ENCODE data around the gene SYTL2. TPM values are rescaled to one million over a fixed set of nuclear protein-coding genes. Genes with fewer than 3 reads are reported as not detected.
"Not testable (repeated sequence)": the region's sequence is repeated elsewhere in the genome, so short reads cannot be mapped to it uniquely, and the experiment has no call there.

SYTL2 gene
- total and polyA plus RNA-seq, 12 donors: 2.9 to 16.1 (median 5.1) TPM

GRCh38 chr11:85658180-85658579 lies 152.8 kb downstream of the SYTL2 start:
- peaks cover 4 to 62% (median 56%) of the 10 kb centered on the region in 9 donors for H3K4me1 ChIP-seq
- no peak overlapping the region for H3K27ac ChIP-seq
- TF ChIP-seq CTCF (IDR thresholded peaks at IDR 0.05): no peak
- H3K4me3 ChIP-seq: no peak overlapping the region
- H3K36me3 ChIP-seq: peaks cover 0 to 100% (median 29%) of the 10 kb centered on the region in 9 donors
- H3K27me3 ChIP-seq: no peaks in the 10 kb centered on the region
- DNase-seq (no peak), ATAC-seq (no peak)
- intact Hi-C loops (cut with DNase I): no loop called here
- no peaks in the 10 kb centered on the region for H3K9me3 ChIP-seq
- 11 to 18% methylated on average over 1 of the region's 1 CpG for WGBS, 2 donors

GRCh38 chr11:85656777-85657176 lies 154.2 kb downstream of the SYTL2 start:
- intact Hi-C loops (cut with DNase I): no loop called here
- ATAC-seq (no peak), DNase-seq (no peak)
- Histone ChIP-seq H3K36me3 (peaks cover 0 to 100% (median 29%) of the 10 kb centered on the region in 9 donors), H3K27me3 (no peaks in the 10 kb centered on the region), H3K9me3 (no peaks in the 10 kb centered on the region), H3K4me3 (no peak overlapping the region), H3K27ac (no peak overlapping the region), H3K4me1 (peaks cover 0 to 54% (median 44%) of the 10 kb centered on the region in 9 donors)
- WGBS, 2 donors: 90% methylated on average over 1 of the region's 1 CpG
- no peak for TF ChIP-seq CTCF (IDR thresholded peaks at IDR 0.05)

GRCh38 chr11:85654343-85654742 lies 156.6 kb downstream of the SYTL2 start:
- intact Hi-C loops (cut with DNase I): loop anchor here in 1 of 10 donors (5.0 kb wide), 1 partner anchor 1568 kb away; no protein-coding TSS in a partner anchor
- WGBS, 2 donors: 95 to 100% methylated on average over 3 to 4 of the region's 4 CpGs
- H3K36me3 ChIP-seq: peaks cover 0 to 91% (median 20%) of the 10 kb centered on the region in 9 donors

GRCh38 chr11:85652786-85653447 lies 158.0 kb downstream of the SYTL2 start:
- Histone ChIP-seq H3K27me3 (no peaks in the 10 kb centered on the region), H3K36me3 (peaks cover 0 to 77% (median 15%) of the 10 kb centered on the region in 9 donors), H3K4me1 (peaks cover 0 to 32% (median 21%) of the 10 kb centered on the region in 9 donors), H3K27ac (no peak overlapping the region), H3K4me3 (no peak overlapping the region), H3K9me3 (no peaks in the 10 kb centered on the region)
- ATAC-seq: no peak
- TF ChIP-seq CTCF (IDR thresholded peaks at IDR 0.05): no peak
- 56 to 59% methylated on average over 3 of the region's 3 CpGs for WGBS, 2 donors
- intact Hi-C loops (cut with DNase I): loop anchor here in 1 of 10 donors (5.0 kb wide), 1 partner anchor 1569 kb away; no protein-coding TSS in a partner anchor
- DNase-seq: no peak

More at GRCh38 chr11:85654343-85654742, 156.6 kb downstream of the SYTL2 start:
- not testable (repeated sequence) for H3K27ac ChIP-seq, H3K9me3 ChIP-seq, H3K27me3 ChIP-seq, DNase-seq, ATAC-seq, H3K4me3 ChIP-seq
- H3K4me1 ChIP-seq: peaks cover 0 to 34% (median 22%) of the 10 kb centered on the region in 9 donors

GRCh38 chr11:85651118-85651517 lies 159.8 kb downstream of the SYTL2 start:
- H3K27me3 ChIP-seq: no peaks in the 10 kb centered on the region
- peaks cover 0 to 33% (median 23%) of the 10 kb centered on the region in 9 donors for H3K4me1 ChIP-seq
- no peak for DNase-seq
- peaks cover 0 to 59% (median 3%) of the 10 kb centered on the region in 9 donors for H3K36me3 ChIP-seq
- no peak overlapping the region for H3K27ac ChIP-seq
- no peak for TF ChIP-seq CTCF (IDR thresholded peaks at IDR 0.05)
- no peak for ATAC-seq
- no peaks in the 10 kb centered on the region for H3K9me3 ChIP-seq
- intact Hi-C loops (cut with DNase I): loop anchor here in 1 of 10 donors (5.0 kb wide), 1 partner anchor 1571 kb away; no protein-coding TSS in a partner anchor
- no peak overlapping the region for H3K4me3 ChIP-seq
- 66 to 73% methylated on average over 1 of the region's 1 CpG for WGBS, 2 donors
